Measurements from ENCODE around the gene TMPRSS4. TPM values are rescaled to one million over a fixed set of nuclear protein-coding genes. Genes with fewer than 3 reads are reported as not detected.
"Not testable (repeated sequence)": the region's sequence is repeated elsewhere in the genome, so short reads cannot be mapped to it uniquely, and the experiment has no call there.

The TMPRSS4 gene
- polyA plus RNA-seq, 3 donors from 2014 or later = not detected

GRCh38 chr11:118060081-118060661, 16.7 kb upstream of the TMPRSS4 start:
- H3K4me1 Mint-ChIP-seq = peaks cover 1 to 3% of the 10 kb centered on the region in 2 donors
- peaks cover 0 to 17% (median 0%) of the 10 kb centered on the region in 3 donors for H3K36me3 Mint-ChIP-seq
- H3K9me3 Mint-ChIP-seq = no peaks in the 10 kb centered on the region
- no peak overlapping the region for H3K4me3 Mint-ChIP-seq
- H3K27ac Mint-ChIP-seq = no peak overlapping the region
- DNase-seq = no peak
- H3K27me3 Mint-ChIP-seq (ENCODE audit: low read depth in 3 of 3) = peaks cover 3 to 10% (median 3%) of the 10 kb centered on the region in 3 donors

- Mint-ChIP-seq H3K4me1 (peaks cover 7 to 10% of the 10 kb centered on the region in 2 donors), H3K4me3 (no peak overlapping the region), H3K36me3 (peaks cover 0 to 15% (median 0%) of the 10 kb centered on the region in 3 donors), H3K9me3 (no peaks in the 10 kb centered on the region), H3K27ac (no peak overlapping the region), H3K27me3 (ENCODE audit: low read depth in 3 of 3) (peaks cover 3 to 10% (median 6%) of the 10 kb centered on the region in 3 donors)
- DNase-seq = no peak
These were observed 16.0 kb upstream of the TMPRSS4 start for GRCh38 chr11:118060869-118061268.

GRCh38 chr11:118061586-118062125, 15.2 kb upstream of the TMPRSS4 start:
- Mint-ChIP-seq H3K27me3 (ENCODE audit: low read depth in 3 of 3) (peaks cover 5 to 10% (median 7%) of the 10 kb centered on the region in 3 donors), H3K9me3 (no peaks in the 10 kb centered on the region), H3K4me1 (peaks cover 12 to 17% of the 10 kb centered on the region in 2 donors), H3K36me3 (peaks cover 0 to 11% (median 0%) of the 10 kb centered on the region in 3 donors), H3K27ac (no peak overlapping the region), H3K4me3 (no peak overlapping the region)
- DNase-seq = no peak

- not testable (repeated sequence) for H3K27ac Mint-ChIP-seq; DNase-seq; H3K9me3 Mint-ChIP-seq; H3K27me3 Mint-ChIP-seq (ENCODE audit: low read depth in 3 of 3); H3K36me3 Mint-ChIP-seq; H3K4me3 Mint-ChIP-seq
- peaks cover 12 to 17% of the 10 kb centered on the region in 2 donors for H3K4me1 Mint-ChIP-seq
These were observed 14.7 kb upstream of the TMPRSS4 start for GRCh38 chr11:118062181-118062580.

- not testable (repeated sequence) for H3K9me3 Mint-ChIP-seq; H3K36me3 Mint-ChIP-seq; DNase-seq; H3K27ac Mint-ChIP-seq; H3K27me3 Mint-ChIP-seq (ENCODE audit: low read depth in 3 of 3); H3K4me3 Mint-ChIP-seq
- H3K4me1 Mint-ChIP-seq = peaks cover 12 to 17% of the 10 kb centered on the region in 2 donors
These were observed 14.2 kb upstream of the TMPRSS4 start for GRCh38 chr11:118062631-118063030.

- H3K9me3 Mint-ChIP-seq = no peaks in the 10 kb centered on the region
- no peak overlapping the region for H3K4me3 Mint-ChIP-seq
- DNase-seq = no peak
- H3K27ac Mint-ChIP-seq = no peak overlapping the region
- no peaks in the 10 kb centered on the region for H3K36me3 Mint-ChIP-seq
- H3K4me1 Mint-ChIP-seq = peaks cover 12 to 17% of the 10 kb centered on the region in 2 donors
- H3K27me3 Mint-ChIP-seq (ENCODE audit: low read depth in 3 of 3) = peaks cover 5 to 9% (median 6%) of the 10 kb centered on the region in 3 donors
These were observed 11.9 kb upstream of the TMPRSS4 start for GRCh38 chr11:118064956-118065355.

- DNase-seq = no peak
- H3K4me1 Mint-ChIP-seq = peaks cover 12 to 17% of the 10 kb centered on the region in 2 donors
- peaks cover 4 to 9% (median 6%) of the 10 kb centered on the region in 3 donors for H3K27me3 Mint-ChIP-seq (ENCODE audit: low read depth in 3 of 3)
- H3K27ac Mint-ChIP-seq = no peak overlapping the region
- no peaks in the 10 kb centered on the region for H3K9me3 Mint-ChIP-seq
- H3K4me3 Mint-ChIP-seq = no peak overlapping the region
- H3K36me3 Mint-ChIP-seq = no peaks in the 10 kb centered on the region
These were observed 11.5 kb upstream of the TMPRSS4 start for GRCh38 chr11:118065384-118065783.

GRCh38 chr11:118067006-118067405, 9.9 kb upstream of the TMPRSS4 start:
- DNase-seq = no peak
- H3K27ac Mint-ChIP-seq = no peak overlapping the region
- peaks cover 12 to 17% of the 10 kb centered on the region in 2 donors for H3K4me1 Mint-ChIP-seq
- peaks cover 2 to 11% (median 4%) of the 10 kb centered on the region in 3 donors for H3K27me3 Mint-ChIP-seq (ENCODE audit: low read depth in 3 of 3)
- H3K4me3 Mint-ChIP-seq = no peak overlapping the region
- no peaks in the 10 kb centered on the region for H3K9me3 Mint-ChIP-seq
- H3K36me3 Mint-ChIP-seq = no peaks in the 10 kb centered on the region

GRCh38 chr11:118068206-118068944, 8.5 kb upstream of the TMPRSS4 start:
- DNase-seq = no peak
- peaks cover 2 to 11% (median 4%) of the 10 kb centered on the region in 3 donors for H3K27me3 Mint-ChIP-seq (ENCODE audit: low read depth in 3 of 3)
- no peaks in the 10 kb centered on the region for H3K36me3 Mint-ChIP-seq
- H3K27ac Mint-ChIP-seq = no peak overlapping the region
- H3K4me3 Mint-ChIP-seq = no peak overlapping the region
- H3K9me3 Mint-ChIP-seq = no peaks in the 10 kb centered on the region
- peaks cover 12 to 17% of the 10 kb centered on the region in 2 donors for H3K4me1 Mint-ChIP-seq

GRCh38 chr11:118068945-118069612, 7.8 kb upstream of the TMPRSS4 start:
- H3K4me3 Mint-ChIP-seq = no peak overlapping the region
- no peak overlapping the region for H3K27ac Mint-ChIP-seq
- H3K36me3 Mint-ChIP-seq = no peaks in the 10 kb centered on the region
- peaks cover 12 to 17% of the 10 kb centered on the region in 2 donors for H3K4me1 Mint-ChIP-seq
- no peak for DNase-seq
- H3K9me3 Mint-ChIP-seq = no peaks in the 10 kb centered on the region
- H3K27me3 Mint-ChIP-seq (ENCODE audit: low read depth in 3 of 3) = peaks cover 2 to 11% (median 4%) of the 10 kb centered on the region in 3 donors

GRCh38 chr11:118071416-118072030, 5.4 kb upstream of the TMPRSS4 start:
- DNase-seq = no peak
- H3K36me3 Mint-ChIP-seq = no peaks in the 10 kb centered on the region
- no peaks in the 10 kb centered on the region for H3K9me3 Mint-ChIP-seq

GRCh38 chr11:118073554-118073953, 3.3 kb upstream of the TMPRSS4 start:
- no peaks in the 10 kb centered on the region for H3K9me3 Mint-ChIP-seq
- H3K27me3 Mint-ChIP-seq (ENCODE audit: low read depth in 3 of 3) = peaks cover 2 to 6% (median 6%) of the 10 kb centered on the region in 3 donors
- no peak overlapping the region for H3K4me3 Mint-ChIP-seq
- DNase-seq = no peak
- no peak overlapping the region for H3K27ac Mint-ChIP-seq
- H3K4me1 Mint-ChIP-seq = no peaks in the 10 kb centered on the region
- no peaks in the 10 kb centered on the region for H3K36me3 Mint-ChIP-seq

More at GRCh38 chr11:118071416-118072030, 5.4 kb upstream of the TMPRSS4 start:
- no peak overlapping the region for H3K4me3 Mint-ChIP-seq
- no peak overlapping the region for H3K27ac Mint-ChIP-seq
- peaks cover 0 to under 1% of the 10 kb centered on the region in 2 donors for H3K4me1 Mint-ChIP-seq
- H3K27me3 Mint-ChIP-seq (ENCODE audit: low read depth in 3 of 3) = peaks cover 0 to 11% (median 3%) of the 10 kb centered on the region in 3 donors

GRCh38 chr11:118074091-118074685, 2.7 kb upstream of the TMPRSS4 start:
- no peaks in the 10 kb centered on the region for H3K9me3 Mint-ChIP-seq
- H3K27me3 Mint-ChIP-seq (ENCODE audit: low read depth in 3 of 3) = peaks cover 2 to 9% (median 6%) of the 10 kb centered on the region in 3 donors
- DNase-seq = no peak
- no peaks in the 10 kb centered on the region for H3K36me3 Mint-ChIP-seq
- H3K4me1 Mint-ChIP-seq = no peaks in the 10 kb centered on the region
- H3K27ac Mint-ChIP-seq = no peak overlapping the region
- no peak overlapping the region for H3K4me3 Mint-ChIP-seq
